ENCODE data around the gene CELF5.

CELF5 gene

DNA sequence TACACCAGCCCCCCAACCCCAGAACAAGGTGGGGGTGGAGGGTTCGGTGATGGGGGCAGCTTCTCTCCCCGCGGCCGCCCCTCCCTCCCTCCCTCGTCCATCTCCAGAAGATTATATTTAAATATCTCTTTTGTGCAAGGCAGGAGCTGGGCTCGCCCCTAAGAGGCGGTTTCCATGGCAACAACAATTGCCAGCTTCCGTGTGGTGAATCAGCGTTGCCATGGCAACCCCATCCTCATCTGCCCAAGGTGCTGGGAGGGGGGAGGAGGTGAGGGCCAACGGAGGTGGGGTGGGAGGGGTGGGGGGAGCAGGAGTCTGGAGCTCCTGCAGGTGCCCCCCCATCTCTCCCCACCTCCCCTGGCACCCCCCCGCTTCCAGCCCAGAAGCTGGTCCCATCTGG, 46.4 kb downstream of the CELF5 start:
- H3K4me1 ChIP-seq (ENCODE audit: control insufficient read depth in 1 of 2, insufficient read depth in 1 of 2, low read depth in 1 of 2, low read length in 1 of 2), result peaks cover 0 to 8% of the 10 kb centered on the region in 2 experiments
- no peak for TF ChIP-seq CTCF (IDR thresholded peaks at IDR 0.05)
- H3K36me3 ChIP-seq, result no peaks in the 10 kb centered on the region
- H3K4me3 ChIP-seq (ENCODE audit: low read depth in 1 of 2, low read length in 1 of 2), result no peak overlapping the region
- no peaks in the 10 kb centered on the region for H3K9me3 ChIP-seq
- no peak overlapping the region for H3K27ac ChIP-seq
- H3K27me3 ChIP-seq, result peaks cover 93% of the 10 kb centered on the region

- H3K36me3 ChIP-seq, result no peaks in the 10 kb centered on the region
- no peak overlapping the region for H3K27ac ChIP-seq
- peaks cover 0 to 14% of the 10 kb centered on the region in 2 experiments for H3K4me1 ChIP-seq (ENCODE audit: control insufficient read depth in 1 of 2, insufficient read depth in 1 of 2, low read depth in 1 of 2, low read length in 1 of 2)
- TF ChIP-seq CTCF (IDR thresholded peaks at IDR 0.05), result no peak
- H3K27me3 ChIP-seq, result peaks cover 99% of the 10 kb centered on the region
- no peak overlapping the region for H3K4me3 ChIP-seq (ENCODE audit: low read depth in 1 of 2, low read length in 1 of 2)
- no peaks in the 10 kb centered on the region for H3K9me3 ChIP-seq
Observed at GRCh38 chr19:3272401-3272931, 48.0 kb downstream of the CELF5 start.

DNA sequence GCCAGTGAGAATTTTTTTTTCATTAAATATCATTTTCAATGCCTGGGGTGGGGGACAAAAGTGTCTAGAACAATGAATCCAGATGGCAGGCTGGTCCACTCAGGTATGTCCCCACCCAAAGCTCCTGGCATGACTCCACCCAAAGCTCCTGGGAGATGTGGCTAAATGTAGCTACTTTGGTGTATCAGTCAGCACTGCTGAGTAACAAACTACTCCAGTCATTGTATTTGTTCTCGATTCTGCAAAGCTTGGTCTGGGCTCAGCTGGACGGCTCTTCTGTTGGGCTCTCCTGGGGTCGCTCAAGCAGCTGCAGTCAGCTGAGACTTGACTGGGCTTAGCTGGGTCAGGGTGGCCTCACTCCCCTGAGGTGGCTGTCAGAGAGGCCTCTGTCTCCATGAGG, 48.5 kb downstream of the CELF5 start:
- H3K4me1 ChIP-seq (ENCODE audit: control insufficient read depth in 1 of 2, insufficient read depth in 1 of 2, low read depth in 1 of 2, low read length in 1 of 2), result peaks cover 0 to 14% of the 10 kb centered on the region in 2 experiments
- H3K27me3 ChIP-seq, result peaks cover 100% of the 10 kb centered on the region

DNA sequence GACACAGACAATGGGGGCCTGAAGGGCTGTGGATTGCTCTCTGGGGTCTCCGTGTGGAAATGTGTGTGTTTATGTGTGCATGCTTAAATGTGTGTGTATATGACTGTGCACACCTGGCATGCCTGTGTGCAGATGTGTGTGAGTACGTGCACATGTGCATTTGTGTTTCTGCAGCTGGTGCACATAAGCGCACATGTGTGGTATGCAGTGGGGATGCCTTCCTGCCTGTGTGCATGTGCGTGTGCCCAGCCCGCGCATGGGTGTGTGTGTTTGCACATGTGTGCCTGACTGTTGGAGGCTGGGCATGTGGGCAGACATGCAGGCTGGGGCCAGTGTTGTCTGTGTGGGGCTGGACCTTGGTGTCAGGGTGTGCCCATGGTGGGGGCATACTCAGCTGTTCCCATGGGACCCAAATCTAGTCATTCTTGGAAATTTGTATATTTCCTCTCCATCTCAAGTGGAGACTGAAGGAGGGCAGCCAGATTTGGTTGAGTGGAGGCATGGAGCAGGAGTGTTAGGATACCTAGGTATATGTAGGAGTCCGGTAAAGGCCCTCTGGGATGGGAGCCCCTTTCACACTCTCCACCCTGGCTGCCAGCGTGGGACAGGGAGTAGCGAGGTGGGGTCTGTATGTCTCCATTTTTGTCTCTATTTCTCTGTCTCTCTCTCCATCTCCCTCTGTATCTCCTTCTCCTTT, 49.9 kb downstream of the CELF5 start:
- Histone ChIP-seq H3K4me1 (ENCODE audit: control insufficient read depth in 1 of 2, insufficient read depth in 1 of 2, low read depth in 1 of 2, low read length in 1 of 2) (peaks cover 0 to 14% of the 10 kb centered on the region in 2 experiments), H3K36me3 (no peaks in the 10 kb centered on the region), H3K4me3 (ENCODE audit: low read depth in 1 of 2, low read length in 1 of 2) (no peak overlapping the region), H3K27me3 (peaks cover 95% of the 10 kb centered on the region), H3K27ac (no peak overlapping the region), H3K9me3 (no peaks in the 10 kb centered on the region)
- no peak for TF ChIP-seq CTCF (IDR thresholded peaks at IDR 0.05)

More for the DNA sequence above, 48.5 kb downstream of the CELF5 start:
- TF ChIP-seq CTCF (IDR thresholded peaks at IDR 0.05), result no peak
- Histone ChIP-seq H3K36me3 (no peaks in the 10 kb centered on the region), H3K27ac (no peak overlapping the region), H3K9me3 (no peaks in the 10 kb centered on the region), H3K4me3 (ENCODE audit: low read depth in 1 of 2, low read length in 1 of 2) (no peak overlapping the region)

- TF ChIP-seq CTCF (IDR thresholded peaks at IDR 0.05), result no peak
- H3K4me1 ChIP-seq (ENCODE audit: control insufficient read depth in 1 of 2, insufficient read depth in 1 of 2, low read depth in 1 of 2, low read length in 1 of 2), result peaks cover 0 to 14% of the 10 kb centered on the region in 2 experiments
- H3K36me3 ChIP-seq, result no peaks in the 10 kb centered on the region
- no peaks in the 10 kb centered on the region for H3K9me3 ChIP-seq
- peak overlapping the region in 1 of 2 experiments; percentile 38 for H3K4me3 ChIP-seq (ENCODE audit: low read depth in 1 of 2, low read length in 1 of 2)
- H3K27me3 ChIP-seq, result peaks cover 94% of the 10 kb centered on the region
- H3K27ac ChIP-seq, result no peak overlapping the region
Observed at GRCh38 chr19:3274942-3275582, 50.6 kb downstream of the CELF5 start.
